ENCODE measurements around the gene SETD2.

SETD2 gene

GRCh38 chr3:46997453-46998091 lies 166.3 kb downstream of the SETD2 start:
- H3K27ac ChIP-seq (replicated peaks): no peak overlapping the region
- H3K27me3 ChIP-seq (ENCODE audit: insufficient read depth, poor library complexity, severe bottlenecking): no peaks in the 10 kb centered on the region
- no peak overlapping the region for H3K4me3 ChIP-seq (replicated peaks; ENCODE audit: insufficient read depth, low read length)
- TF ChIP-seq GABPA (IDR thresholded peaks at IDR 0.05; ENCODE audit: low read depth): no peak
- no peak for TF ChIP-seq CTCF (IDR thresholded peaks at IDR 0.05; ENCODE audit: insufficient read depth, low read length)
- TF ChIP-seq REST (IDR thresholded peaks at IDR 0.05; ENCODE audit: insufficient replicate concordance, low read depth): no peak
- TF ChIP-seq POLR2AphosphoS5 (IDR thresholded peaks at IDR 0.05; ENCODE audit: low read depth): no peak
- no peak for TF ChIP-seq SPI1 (IDR thresholded peaks at IDR 0.05; ENCODE audit: borderline replicate concordance, low read depth)
- no peak for DNase-seq (ENCODE audit: low read depth in 1 of 2, low spot score in 1 of 2)

- H3K4me3 ChIP-seq (replicated peaks; ENCODE audit: insufficient read depth, low read length): no peak overlapping the region
- TF ChIP-seq POLR2AphosphoS5 (IDR thresholded peaks at IDR 0.05; ENCODE audit: low read depth) (no peak), SPI1 (IDR thresholded peaks at IDR 0.05; ENCODE audit: borderline replicate concordance, low read depth) (no peak), REST (IDR thresholded peaks at IDR 0.05; ENCODE audit: insufficient replicate concordance, low read depth) (no peak), CTCF (IDR thresholded peaks at IDR 0.05; ENCODE audit: insufficient read depth, low read length) (no peak), GABPA (IDR thresholded peaks at IDR 0.05; ENCODE audit: low read depth) (no peak)
- no peak for DNase-seq (ENCODE audit: low read depth in 1 of 2, low spot score in 1 of 2)
- no peak overlapping the region for H3K27ac ChIP-seq (replicated peaks)
- no peaks in the 10 kb centered on the region for H3K27me3 ChIP-seq (ENCODE audit: insufficient read depth, poor library complexity, severe bottlenecking)
Observed at GRCh38 chr3:46996689-46997452, 167.0 kb downstream of the SETD2 start.

- DNase-seq (ENCODE audit: low read depth in 1 of 2, low spot score in 1 of 2): no peak
- no peak overlapping the region for H3K27ac ChIP-seq (replicated peaks)
- no peaks in the 10 kb centered on the region for H3K27me3 ChIP-seq (ENCODE audit: insufficient read depth, poor library complexity, severe bottlenecking)
- no peak for TF ChIP-seq CTCF (IDR thresholded peaks at IDR 0.05; ENCODE audit: insufficient read depth, low read length)
- TF ChIP-seq POLR2AphosphoS5 (IDR thresholded peaks at IDR 0.05; ENCODE audit: low read depth): 0 out of 2 replicates have a peak, but pooled peaks have one; percentile 16
- H3K4me3 ChIP-seq (replicated peaks; ENCODE audit: insufficient read depth, low read length): no peak overlapping the region
Observed at GRCh38 chr3:46995901-46996562, 167.9 kb downstream of the SETD2 start.

Measured in HL-60 (cell line).